HG02973 (cell line): Measurements from ENCODE around the gene SCAPER.

Experiments
- ATAC-seq: cut with Tn5 transposase; IDR thresholded peaks from one replicate; pipeline ENCODE4 v1.9.1; 2021; ENCODE audit warnings: moderate library complexity; ENCODE audit not compliant: unreplicated experiment

The SCAPER gene

GRCh38 chr15:76342382-76343201 lies 562.5 kb downstream of the SCAPER start:
- no peak for ATAC-seq

DNA sequence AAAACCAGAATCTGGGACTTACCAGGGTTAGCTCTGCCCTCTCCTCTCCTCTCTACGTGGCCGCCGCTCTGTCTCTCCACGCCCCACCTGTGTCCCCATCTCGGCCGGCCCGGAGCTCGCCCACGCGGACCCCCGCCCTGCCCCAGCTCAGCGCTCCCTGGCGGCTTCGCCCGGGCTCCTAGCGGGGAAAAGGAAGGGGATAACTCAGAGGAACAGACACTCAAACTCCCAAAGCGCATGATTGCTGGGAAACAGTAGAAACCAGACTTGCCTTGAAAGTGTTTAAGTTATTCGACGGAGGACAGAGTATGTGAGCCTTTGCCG lies 563.1 kb downstream of the SCAPER start:
- ATAC-seq = no peak

GRCh38 chr15:76341366-76342057 lies 563.6 kb downstream of the SCAPER start:
- ATAC-seq = no peak

GRCh38 chr15:76340803-76341365 lies 564.3 kb downstream of the SCAPER start:
- ATAC-seq = no peak

DNA sequence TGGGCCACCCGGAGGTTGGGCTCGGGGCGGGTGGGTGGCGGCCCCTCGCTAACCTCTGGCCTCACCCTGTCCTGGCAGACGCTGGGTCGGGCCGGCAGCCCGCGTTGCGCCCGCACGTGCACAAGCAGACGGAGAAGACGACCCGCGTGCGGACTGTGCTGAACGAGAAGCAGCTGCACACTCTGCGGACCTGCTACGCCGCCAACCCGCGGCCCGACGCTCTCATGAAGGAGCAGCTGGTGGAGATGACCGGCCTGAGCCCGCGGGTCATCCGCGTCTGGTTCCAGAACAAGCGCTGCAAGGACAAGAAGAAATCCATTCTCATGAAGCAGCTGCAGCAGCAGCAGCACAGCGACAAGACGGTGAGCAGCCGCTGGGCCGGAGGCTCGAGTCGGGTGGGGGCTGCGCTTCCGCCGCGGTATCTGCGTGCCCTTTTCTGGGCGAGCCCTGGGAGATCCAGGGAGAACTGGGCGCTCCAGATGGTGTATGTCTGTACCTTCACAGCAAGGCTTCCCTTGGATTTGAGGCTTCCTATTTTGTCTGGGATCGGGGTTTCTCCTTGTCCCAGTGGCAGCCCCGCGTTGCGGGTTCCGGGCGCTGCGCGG lies 564.8 kb downstream of the SCAPER start:
- ATAC-seq = no peak

GRCh38 chr15:76339305-76340197 lies 565.6 kb downstream of the SCAPER start:
- ATAC-seq = no peak

GRCh38 chr15:76338486-76339304 lies 566.4 kb downstream of the SCAPER start:
- no peak for ATAC-seq

DNA sequence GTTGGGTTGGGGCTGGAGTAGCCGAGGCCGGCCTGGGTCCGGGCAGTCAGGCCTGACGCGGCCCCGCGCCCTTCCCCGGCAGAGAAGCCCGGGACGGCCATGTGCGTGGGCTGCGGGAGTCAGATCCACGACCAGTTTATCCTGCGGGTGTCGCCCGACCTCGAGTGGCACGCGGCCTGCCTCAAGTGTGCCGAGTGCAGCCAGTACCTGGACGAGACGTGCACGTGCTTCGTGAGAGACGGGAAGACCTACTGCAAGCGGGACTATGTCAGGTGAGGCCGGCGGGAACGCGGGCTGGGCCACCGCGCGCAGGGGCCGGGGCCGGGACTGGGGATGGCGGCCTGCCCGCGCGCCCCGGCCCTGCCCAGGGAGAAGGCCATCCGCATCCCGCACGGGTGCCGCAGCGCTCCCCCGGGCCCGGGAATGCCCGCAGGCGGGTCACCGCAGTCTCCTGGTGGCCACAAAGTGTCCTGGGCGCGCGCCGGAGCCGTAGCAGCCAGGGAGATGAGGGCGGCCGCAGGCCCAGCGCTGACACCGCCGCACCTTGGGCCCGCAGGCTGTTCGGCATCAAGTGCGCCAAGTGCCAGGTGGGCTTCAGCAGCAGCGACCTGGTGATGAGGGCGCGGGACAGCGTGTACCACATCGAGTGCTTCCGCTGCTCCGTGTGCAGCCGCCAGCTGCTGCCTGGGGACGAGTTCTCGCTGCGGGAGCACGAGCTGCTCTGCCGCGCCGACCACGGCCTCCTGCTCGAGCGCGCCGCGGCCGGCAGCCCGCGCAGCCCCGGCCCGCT lies 567.2 kb downstream of the SCAPER start:
- no peak for ATAC-seq

- ATAC-seq = no peak
Observed at GRCh38 chr15:76337059-76337695, 568.0 kb downstream of the SCAPER start.

DNA sequence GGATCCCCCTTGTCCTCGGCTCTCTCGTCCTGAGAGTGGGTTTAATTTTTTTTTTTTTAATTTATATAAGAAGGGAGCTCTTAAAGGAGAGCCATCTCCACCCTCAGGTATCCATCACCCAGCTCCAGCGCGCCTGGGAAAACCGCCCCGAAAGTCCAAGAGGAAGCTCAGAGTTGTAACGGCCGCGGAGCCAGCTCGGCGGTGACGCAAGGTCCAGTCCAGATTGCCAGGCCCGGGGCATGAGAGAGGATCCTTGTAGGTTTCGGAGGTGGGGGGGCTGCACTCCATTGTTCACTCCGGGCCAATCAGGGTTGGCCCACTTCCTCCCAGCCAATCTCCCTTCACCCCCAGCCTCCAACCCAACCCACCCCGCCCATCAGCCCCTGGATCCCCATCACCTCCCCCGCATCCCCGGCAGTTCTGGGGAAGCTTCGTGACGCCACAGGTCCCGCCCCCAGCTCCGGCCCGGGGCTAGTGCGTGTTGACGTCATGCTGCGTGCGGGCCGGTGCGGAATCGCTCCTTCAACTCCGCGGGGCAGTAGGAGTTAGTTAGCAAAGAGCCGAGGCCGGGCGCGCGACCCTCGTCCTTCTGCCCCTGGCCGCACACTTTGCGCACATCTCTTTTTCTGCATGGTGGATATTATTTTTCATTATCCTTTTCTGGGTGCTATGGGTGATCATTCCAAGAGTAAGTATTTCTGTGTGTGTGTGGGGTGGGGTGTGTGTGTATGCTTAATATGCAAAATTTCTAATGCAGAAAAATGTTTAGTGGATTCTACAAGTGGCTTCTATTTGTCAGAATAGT lies 568.7 kb downstream of the SCAPER start, which contains the start of gene ISL2:
ISL2 (plus strand) TSS at position 520 of the 805 bp plus-strand sequence; CDS start at position 631, 111 bp downstream.
- peak; percentile 40 for ATAC-seq

GRCh38 chr15:76335307-76336253 lies 569.6 kb downstream of the SCAPER start:
- ATAC-seq = no peak

DNA sequence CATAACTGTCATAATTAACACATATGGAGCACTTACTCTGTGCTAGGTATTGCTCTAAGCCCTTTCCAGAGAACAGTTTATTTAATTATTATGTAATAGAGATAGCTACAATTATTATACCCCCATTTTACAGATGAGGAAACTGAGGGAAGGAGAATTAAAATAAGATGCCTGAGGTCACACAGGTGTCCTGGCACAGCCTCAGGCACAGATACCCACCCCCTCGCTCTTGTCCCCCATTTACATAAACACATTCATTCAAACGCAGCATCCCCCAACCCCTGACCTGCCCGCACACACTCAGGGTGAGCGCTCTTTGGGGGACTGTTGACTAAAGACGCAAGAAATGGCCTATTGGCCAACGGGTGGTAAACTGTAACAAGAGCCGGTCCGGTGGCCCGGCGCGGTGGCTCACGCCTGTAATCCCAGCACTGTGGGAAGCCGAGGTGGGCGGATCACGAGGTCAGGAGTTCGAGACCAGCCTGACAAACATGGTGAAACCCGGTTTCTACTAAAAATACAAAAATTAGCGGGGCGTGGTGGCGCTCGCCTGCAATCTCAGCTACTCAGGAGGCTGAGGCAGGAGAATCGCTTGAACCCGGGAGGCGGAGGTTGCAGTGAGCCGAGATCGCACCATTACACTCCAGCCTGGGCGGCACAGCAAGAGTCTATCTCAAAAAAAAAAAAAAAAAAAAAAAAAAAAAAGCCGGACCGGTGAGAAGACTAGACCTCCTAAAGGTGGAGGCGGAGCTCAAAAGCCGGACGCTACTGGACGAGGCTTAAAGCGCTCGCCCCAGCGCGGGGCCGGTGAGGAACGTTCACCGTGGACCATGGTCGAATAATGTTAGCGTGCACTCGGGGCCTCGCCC lies 570.5 kb downstream of the SCAPER start:
- no peak for ATAC-seq

- no peak for ATAC-seq
Observed at GRCh38 chr15:76333720-76334437, 571.3 kb downstream of the SCAPER start.

GRCh38 chr15:76333309-76333708 lies 571.8 kb downstream of the SCAPER start:
- ATAC-seq = no peak

- ATAC-seq = no peak
Observed at GRCh38 chr15:76332796-76333195, 572.3 kb downstream of the SCAPER start.
